Heart left ventricle (tissue), 13 donors: ENCODE data around the gene GAGE12E.
"Not testable (repeated sequence)": the region's sequence is repeated elsewhere in the genome, so short reads cannot be mapped to it uniquely, and the experiment has no call there.

Experiments
- CTCF ChIP-seq, 12 donors: fragments of 200-600 bp; sonication (generic) in 4 of 12; IDR thresholded peaks; one replicate each; pipeline versions ENCODE4 v1.5.0 to v1.8.0; 2018 to 2022; ENCODE audit warnings: antibody characterized with exemption in 12 of 12, mild to moderate bottlenecking in 5 of 12
- POLR2A ChIP-seq, 2 donors: fragments of 450-650 bp; IDR thresholded peaks; one replicate each; pipeline ENCODE4 v1.6.1; 2017; ENCODE audit warnings: antibody characterized with exemption in 2 of 2, mild to moderate bottlenecking in 2 of 2, moderate library complexity in 2 of 2
- donor health status: ischemic (EF 13 %, LVEDD 7.1; RV severe dilation, severe dysfunction).
- donor health status: DM: no; HTN: yes; CAD: no.
- donor health status: DM: no; HTN: no; CAD: no.
- donor health status: ischemic (EF 25% LVEDD 6.9; RV normal size, moderate dysfunction).
- donor health status: ischemic (EF 25% LVEDD 5.7; RV mildly dilated, moderate dysfunction).
- donor health status: ischemic (EF 35%, LVEDD 5.7; RV mildly dilated, moderate dysfunction).
- donor health status: nonischemic (EF 11% LVEDD 7.7; RV severe dilation, severe dysfunction).
- donor health status: DM: yes; HTN: yes; CAD: no.
- donor health status: PGD.
- donor health status: ischemic (EF 29% LVEDD 5.4; RV normal size, mild dysfunction).
- donor health status: nonischemic (EF 23%, LVEDD 6.1; RV moderate dilation, normal function).

GRCh38 chrX:49579649-49580048 lies 28.6 kb downstream of the GAGE12E start, which contains the start of gene GAGE12H:
- TF ChIP-seq CTCF, POLR2A (IDR thresholded peaks at IDR 0.05): not testable (repeated sequence)
